NCI-H1436 treated with DMSO at 0.1 percent for 48 hours (cell line): ENCODE measurements around the gene ACCS.

Source experiments
- DNase-seq: peaks from one replicate; lab custom pipeline; 2025; lab: John Stamatoyannopoulos, UW

Gene ACCS, protein sequence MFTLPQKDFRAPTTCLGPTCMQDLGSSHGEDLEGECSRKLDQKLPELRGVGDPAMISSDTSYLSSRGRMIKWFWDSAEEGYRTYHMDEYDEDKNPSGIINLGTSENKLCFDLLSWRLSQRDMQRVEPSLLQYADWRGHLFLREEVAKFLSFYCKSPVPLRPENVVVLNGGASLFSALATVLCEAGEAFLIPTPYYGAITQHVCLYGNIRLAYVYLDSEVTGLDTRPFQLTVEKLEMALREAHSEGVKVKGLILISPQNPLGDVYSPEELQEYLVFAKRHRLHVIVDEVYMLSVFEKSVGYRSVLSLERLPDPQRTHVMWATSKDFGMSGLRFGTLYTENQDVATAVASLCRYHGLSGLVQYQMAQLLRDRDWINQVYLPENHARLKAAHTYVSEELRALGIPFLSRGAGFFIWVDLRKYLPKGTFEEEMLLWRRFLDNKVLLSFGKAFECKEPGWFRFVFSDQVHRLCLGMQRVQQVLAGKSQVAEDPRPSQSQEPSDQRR

DNA sequence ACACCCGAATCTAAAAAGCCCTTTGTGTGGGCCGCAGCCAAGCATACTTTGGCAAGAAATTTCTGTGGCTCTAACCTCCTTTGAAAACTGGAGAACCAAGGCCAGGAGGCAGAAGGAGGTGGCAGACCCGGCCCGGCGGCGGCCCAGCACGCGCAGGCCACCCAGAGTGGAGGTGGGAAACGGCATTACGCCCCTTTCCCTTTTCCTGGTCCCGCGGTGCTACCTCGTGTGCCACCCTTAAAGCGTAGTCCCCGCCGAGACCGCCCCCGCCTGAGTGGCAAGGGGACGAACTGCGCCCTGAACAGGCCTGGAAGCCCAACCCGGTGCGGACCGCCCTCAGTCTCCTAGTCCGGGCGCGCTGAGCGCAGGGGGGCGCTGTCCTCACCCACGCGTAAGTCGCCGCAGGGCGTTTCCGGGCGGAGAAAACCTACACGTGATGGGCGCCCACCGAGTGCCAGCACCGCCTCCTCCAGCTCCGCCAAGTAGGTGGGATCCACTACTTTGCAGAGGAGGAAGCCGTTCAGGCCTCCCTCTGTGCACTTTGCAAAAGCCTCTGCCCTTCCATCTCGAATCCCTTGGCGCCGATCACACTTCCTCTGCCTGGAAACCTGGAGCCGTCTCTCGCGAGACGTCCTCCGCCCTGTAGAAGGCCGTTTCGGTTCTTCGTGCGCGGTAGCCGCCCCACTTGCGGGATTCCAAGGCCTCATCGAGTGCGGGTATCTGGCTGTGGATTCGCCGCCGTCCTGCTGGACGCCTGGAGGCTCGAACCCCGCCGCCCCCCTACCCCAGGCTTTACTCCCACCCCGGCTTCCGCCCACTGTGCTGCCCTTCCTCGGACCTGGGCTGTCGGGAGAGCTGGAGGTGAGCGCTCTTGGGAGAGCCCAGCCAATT, at the start of gene ACCS:
Gene ACCS (plus strand): TSS at position 430 of the 891 bp plus-strand sequence. CDS start 1,358 bp downstream, outside the sequence.
- DNase-seq: peak; percentile 78

DNA sequence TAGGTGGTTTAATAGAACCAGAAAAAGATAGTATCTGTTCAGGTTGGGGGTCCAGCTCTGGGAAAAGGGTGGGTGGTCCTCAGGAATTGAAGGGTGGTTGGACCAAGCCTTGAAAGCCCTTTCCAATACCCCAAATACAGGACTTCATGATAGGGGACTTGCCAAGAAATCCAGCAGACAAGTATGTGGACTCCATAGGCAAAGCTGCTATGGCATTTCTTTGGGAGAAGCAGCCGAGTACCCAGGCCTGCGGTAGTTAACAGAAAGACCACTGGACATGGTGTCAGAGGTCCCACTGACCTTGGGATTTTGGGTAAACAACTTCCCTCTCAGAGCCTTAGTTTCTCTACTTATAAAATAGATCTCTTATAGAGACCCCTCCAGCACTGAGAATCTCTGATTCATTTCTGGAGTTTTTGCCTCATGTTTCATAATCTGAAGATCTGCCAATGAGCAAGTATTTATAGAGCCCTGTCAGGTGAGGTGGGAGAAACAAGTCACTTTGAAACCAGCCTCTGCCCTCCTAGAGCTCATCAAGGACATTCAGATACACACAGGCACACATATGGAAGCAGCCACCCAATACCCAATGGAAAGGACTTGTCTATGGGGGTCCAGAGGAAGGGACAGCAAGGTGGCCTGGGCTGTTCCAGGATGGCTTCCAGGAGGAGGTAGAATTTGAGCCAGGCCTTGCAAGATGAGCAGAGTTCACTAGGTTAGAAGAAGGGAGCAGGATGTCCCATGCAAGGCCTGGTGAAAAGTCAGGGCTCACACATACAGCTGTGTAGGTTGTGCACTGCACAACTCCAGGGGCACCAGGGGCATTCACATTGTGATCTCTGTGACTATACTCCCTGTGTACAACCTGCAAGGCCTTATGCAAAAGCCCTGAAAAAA, 49.3 kb upstream of the ACCS start:
- DNase-seq: no peak

DNA sequence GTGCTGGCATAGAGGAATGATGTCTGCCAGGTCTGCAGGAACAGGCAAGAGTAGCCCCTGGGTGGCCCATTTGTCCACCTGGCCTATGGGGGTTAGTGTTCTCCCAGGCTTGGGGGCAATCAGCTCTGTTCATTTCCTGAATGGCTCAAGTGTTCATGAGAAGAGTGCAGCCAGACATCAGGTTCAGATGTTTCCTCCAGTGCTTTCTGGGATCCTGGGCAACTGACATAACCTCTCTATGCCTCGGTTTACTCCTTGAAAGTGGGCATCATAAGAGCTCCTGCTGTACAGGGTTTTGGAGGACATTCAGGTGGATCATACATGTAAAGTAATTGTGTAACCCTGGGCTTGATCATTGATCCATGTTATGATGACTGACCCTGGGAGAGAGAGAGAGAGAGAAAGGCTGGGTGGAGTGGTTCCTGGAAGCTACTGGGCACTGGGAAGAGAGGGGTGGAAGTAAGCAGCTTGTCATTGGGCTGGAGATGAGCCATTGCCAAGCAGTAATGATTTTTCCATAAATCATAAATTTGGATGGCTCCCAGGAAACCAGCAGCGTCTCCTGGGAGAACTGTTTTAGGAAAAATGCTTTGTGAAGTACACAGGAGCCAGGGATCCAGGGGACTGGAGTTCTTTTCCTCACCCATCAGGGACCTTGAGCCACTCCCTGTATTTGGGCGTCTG, 48.5 kb upstream of the ACCS start:
- no peak for DNase-seq

DNA sequence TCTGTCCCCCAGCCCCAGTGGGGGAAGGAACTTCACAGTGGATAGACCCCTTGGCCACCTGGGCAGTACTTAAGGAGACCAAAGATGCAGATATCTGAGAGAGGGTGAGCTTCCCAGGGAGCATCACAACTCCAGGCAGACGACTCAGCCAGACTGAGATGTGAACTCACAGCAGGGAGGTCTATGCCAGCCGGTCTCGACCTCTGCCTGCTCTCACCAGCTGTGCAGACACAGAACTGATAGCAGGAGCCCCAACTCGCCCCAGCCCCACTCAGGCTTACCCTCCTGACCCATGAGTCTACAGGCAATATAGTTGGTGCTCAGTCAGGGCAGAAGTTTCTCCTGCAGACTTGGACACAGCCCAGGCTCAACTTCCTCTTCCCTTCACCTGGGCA, 47.9 kb upstream of the ACCS start:
- DNase-seq: no peak

DNA sequence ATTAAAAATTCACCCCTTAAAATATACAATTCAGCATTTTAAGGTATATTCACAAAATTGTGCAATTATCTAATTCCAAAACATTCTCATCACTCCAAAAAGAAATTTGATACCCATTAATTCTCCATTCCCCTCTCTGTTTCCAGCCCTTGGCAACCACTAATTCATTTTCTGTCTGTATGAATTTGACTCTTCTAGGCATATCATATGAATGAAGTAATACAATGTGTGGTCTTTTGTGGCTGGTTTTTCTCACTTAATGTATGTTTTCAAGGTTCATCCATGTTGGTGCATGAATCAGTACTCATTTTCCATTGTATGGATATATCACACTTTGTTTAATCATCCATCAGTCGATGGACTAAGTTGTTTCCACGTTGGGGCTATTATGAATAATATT, 47.2 kb upstream of the ACCS start:
- no peak for DNase-seq

DNA sequence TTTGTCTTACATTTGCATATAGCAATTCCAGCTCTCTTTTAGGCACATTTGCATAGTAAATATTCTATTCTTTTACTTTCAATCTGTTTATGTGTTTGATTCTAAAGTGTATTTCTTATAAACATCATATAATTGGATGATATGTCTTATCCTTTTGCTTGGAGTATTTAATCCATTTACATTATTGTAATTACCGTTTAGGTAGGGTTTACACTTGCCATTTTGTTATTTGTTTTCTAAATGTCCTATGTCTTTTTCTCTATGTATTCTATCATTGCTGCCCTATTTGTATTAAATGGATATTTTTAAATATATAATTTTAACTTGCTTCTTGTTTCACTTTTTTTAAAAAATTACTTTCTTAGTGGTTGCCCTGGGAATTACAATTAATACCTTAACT, 41.1 kb upstream of the ACCS start:
- DNase-seq: no peak

DNA sequence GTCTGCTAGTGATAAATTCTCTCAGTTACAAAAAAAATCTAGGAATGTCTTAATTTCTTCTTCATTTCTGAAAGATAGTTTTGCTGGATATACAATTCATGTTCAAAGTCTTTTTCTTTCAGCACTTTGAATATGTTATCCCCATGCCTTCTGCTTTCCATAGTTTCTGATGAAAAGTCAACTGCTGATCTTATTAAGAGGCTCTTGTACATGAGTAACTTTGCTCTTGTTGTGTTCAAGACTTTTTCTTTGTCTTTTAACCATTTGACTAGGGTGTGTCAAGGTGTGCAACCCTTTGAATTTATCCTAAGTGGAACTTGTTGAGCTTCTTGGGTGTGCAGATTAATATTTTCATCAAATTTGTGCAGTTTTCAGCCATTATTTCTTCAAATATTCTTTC, 40.3 kb upstream of the ACCS start:
- DNase-seq: no peak

DNA sequence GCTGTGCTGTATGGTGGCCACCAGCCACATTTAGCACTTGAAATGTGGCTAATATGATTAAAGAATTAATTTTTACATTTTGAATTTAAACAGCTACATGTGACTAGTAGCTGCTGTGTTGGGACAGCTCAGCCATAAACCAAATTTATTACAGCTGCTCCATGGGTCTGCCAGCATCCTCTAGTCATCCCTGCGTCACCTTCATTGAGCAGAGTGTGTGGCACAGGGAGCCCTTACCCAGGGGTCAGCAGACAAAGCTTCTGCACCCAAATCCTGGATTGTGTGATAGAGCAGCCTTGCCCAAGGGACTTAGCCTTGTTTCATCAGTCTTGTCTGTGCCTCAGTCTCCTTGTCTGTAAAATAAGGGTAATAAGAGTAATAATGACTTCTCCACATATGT, 37.7 kb upstream of the ACCS start:
- no peak for DNase-seq

DNA sequence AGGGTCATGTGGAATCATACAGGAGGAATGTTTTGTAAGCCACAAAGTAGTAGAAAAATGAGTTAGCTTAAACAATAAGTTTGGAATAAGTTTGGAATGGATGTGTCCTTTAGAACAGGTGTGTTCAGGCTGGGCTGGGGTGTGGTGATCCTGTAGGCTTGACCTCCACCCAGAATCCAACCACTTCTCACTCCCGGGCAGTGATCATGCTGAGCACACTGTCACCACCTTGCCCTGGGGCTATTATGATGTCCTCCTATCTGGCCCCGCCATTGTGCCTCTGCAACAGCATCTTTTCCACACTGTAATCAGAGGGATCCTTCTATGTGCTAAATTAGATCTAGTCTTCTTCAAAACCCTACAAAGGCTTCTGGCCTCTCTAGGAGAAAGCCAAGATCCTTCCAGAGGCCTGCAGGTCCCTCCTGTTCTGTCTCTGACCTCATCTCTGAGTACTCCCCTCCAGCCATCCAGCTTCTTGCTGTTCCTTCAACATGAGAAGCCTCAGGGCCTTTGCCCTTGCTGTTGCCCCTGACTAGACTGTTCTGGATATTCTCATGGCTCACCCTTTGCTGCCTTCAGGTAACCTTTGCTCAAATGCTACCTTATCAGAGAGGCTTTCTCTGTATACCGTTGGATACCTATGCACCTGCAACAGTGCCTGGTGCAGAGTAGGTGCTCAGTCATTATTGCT, 37.1 kb upstream of the ACCS start:
- no peak for DNase-seq

DNA sequence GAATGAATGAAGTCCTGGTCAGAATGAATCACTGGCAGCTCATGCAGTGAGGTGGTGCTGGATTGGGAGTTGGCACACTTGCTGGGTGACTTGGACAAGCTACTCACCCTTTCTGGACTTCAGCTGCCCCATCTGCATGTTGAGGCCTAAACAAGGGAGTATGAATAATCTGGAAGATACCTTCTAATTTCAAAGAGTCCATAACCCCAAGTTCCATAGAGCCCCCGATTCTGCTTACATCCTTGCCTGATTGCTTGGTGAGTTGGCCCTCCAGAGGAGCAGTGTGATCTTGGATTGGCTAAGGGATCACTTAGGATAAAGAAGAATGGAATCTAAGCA, 36.6 kb upstream of the ACCS start:
- no peak for DNase-seq

DNA sequence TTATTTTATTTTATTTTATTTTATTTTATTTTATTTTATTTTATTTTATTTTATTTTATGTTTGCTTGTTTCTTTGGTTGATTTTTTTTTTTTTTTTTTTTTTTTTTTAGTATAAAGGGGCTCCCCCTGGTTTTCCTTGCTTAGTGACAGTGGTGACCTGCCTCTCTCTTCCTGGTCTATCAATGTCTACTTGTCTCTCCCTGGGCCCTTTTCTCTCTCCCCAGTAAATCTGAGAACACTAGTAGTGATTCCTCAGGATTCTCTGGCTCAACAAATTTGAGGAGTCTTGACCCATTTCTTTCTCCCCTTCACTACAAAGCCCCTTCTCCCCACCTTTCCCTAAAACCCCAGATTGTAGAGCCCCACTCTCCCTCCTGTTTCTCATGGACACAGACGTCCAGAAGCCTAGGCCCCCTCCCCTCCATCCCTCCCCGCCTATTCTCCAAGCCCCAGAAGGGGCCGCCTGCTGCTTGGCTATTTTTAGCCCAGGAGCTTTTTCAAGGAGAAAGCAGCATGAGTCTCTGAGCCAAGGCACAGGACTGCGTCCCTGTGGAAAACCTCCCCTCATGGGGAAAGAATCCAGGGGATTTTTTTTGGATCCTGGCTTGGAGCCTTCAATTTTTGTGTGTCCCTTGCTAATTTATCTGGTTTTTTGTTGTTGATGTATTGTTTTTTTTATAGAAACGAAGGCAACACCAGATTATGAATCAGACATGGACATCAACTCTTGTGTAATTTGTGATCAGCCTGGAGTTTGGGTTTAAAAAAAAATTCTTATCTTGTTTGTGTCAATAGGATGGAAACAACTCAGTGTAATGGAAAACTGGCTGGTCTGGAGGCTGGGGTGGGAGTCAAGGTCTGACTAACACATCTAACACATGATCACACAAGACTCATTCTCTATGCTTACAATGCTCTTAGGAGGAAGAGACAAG, 35.8 kb upstream of the ACCS start:
- DNase-seq: no peak

DNA sequence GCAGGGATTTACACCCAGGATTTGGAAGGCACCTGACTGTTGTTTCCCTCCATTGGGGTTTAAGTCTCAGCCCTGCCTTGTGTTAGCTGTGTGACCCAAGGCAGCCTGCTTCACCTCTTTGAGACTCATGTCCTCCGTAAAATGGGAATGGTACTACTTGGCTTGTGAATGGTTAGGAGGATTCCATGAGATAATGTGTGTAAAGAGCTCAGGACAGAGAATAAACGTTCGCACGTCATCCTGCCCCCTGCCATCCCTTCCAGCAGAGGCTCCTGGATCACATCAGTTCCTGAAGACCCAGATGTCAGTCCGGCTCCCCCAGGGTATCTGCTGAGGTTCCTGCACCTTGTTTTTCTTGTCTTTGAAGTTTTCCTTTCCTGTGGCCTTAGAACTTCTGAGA, 35.1 kb upstream of the ACCS start:
- DNase-seq: no peak

DNA sequence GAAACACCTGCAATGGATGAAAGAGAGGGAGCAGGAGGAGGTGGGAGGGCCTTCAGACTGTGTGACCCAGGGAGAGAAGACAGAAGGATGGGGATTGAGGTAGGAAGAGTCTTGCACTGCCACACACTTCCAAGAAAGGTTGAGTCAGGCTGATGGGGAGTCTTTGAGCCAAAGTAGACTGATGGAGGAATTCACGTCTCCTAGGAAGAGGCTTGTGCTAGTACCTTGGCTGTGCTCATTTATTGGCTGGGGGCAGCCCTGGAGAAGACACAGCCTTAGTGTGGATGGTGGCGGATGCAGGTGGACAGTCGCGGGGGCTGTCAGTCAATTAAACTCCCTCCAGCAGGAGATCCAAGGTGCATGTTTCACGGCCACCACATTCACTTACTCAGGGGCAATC, 34.5 kb upstream of the ACCS start:
- no peak for DNase-seq

DNA sequence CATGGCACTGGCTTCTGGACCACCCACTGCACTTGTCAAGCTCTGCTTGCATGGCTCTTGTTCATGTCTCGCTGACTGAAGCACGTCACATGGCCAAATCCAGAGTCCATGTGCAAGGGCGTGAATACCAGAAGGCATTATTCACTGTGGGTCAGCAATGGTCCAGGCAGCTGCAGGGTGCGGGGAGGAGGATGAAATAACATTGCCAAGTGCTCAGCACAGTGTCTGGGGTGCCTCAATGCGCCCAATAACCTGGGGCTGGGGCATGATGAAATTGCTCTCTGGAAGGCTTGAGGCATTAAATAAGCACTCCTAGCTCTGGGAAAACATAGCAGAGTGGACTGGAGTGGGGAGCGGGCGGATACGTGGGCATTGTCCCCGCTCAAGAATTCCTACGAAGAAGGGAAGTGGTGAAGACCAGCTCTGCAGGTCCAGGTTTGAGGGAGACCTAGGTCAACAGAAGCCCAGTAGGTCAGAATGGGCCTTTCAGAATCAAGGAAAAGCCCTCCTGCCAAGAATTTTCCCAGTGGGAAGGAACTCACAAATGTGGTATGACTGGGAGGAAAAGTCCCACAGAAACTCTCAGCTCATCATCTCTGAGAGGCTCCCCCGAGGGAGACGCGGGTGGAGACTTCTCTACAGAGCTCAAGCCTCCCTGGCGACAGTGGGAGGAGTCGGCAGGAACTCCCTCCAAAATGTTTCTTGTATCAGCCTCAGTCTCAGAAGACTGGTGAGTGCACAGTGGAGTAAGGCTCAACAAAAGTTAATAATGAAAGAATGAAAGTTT, 33.6 kb upstream of the ACCS start:
- DNase-seq: no peak

DNA sequence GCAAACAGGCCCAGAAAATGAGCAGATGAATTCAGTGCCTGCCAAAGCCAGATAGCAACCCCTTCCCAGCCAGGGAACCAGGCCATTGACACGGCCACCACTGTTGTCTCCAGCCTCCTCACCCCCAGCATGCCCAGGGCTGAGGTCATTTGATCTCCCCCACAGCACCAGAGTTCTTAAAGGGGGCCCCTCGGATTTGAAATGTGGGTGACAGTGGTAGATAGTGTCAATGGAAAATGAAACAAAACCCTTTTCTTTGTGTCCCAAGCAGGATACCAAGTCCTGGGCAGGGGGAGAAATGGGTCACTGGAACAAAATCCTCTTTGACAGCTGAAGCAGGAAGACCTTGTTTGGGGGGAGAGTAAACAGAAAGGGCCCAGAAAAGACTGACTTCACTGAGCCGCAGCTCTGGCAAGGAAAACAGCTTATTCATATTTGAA, 32.6 kb upstream of the ACCS start:
- DNase-seq: no peak

DNA sequence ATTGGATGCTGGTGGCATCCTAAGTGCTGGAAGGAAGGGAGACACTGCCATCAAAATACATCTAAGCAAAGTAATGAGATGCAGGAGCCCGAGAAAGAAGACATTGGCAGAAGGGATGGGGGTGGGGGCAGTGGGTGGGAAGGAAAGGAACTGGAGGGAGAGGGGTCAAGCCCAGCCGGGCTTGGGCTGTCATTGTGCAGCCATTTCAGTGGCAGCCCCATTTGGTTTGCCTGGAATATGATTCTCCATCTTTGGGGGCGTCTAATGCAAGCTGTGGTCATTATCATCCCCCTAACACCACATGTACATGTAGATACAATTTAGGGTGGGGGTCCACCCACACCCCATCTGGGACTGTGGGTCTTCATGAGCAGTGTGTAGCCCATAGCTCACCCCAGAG, 32.2 kb upstream of the ACCS start:
- no peak for DNase-seq

DNA sequence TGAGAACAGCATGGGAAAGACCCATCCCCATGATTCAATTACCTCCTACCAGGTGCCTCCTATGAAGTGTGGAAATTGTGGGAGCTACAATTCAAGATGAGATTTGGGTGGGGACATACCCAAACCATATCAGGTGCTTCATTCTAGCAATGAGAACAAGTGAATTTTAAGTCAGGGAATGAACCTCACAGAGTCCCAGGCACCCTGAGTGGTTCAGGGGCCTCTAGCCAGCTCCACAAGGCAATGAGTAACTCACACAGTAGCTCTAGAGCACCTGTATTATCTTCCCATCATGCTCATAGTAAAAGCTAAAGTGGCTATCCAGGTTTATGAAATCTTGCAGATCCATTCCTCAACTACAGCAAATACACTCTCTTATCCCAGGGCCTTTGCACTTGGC, 31.4 kb upstream of the ACCS start:
- no peak for DNase-seq

DNA sequence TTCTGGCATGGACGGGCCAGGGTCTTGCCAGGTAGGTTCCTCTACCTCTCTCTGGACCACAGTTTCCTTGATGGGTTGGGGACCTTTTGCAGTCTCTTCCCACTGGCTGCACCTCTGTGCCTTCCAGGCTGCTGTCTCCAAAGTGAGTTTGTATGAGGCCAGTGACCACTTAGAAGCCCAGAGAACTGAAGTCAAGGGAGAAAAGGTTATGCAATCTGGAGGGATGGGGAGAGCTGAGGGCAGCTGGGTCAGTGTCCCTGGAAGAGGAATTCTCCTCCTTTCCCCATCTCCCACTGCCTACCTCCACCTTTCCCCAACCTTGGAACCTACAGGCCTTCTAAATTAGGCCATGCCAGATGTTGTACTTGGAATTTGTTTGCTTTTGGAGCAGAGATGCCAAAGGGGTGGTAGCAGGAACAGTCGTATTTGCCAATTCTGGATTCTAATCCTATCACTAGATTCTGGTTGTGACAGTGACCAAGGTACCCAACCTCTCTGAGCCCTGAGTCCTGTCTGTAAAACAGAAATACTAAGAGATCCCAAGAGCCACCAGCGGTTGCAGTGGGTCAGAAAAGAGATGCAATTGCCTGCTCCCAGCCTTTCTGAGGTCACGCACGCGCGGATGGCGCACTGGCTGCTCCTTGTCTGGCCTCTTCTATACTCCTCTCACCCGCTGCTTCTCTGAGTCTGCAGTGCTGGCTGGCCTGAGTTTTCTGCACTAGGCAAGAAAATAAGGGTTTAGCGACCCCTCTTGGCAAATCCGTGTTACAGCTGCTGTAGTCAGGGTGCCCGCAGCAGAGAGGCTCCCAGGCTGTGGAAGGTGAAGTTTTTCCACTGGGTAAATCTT, 29.0 kb upstream of the ACCS start:
- DNase-seq: peak; percentile 18
